B cell (primary cell): ENCODE results near the gene GNGT1. TPM values are rescaled to one million over a fixed set of nuclear protein-coding genes. Genes with fewer than 3 reads are reported as not detected.

Experiments used
- ATAC-seq: fragments of 200-7000 bp; cut with Tn5 transposase; one replicate; pipeline ENCODE4 v1.10.0; 2021; ENCODE audit warnings: low read depth, mild to moderate bottlenecking, moderate number of reproducible peaks, moderate library complexity
- CTCF ChIA-PET: fragments of 350-600 bp; sonication (Branson Sonifier 250); formaldehyde crosslinking; loops from one replicate; lab custom pipeline; 2021; ENCODE audit warnings: antibody characterized with exemption, inconsistent platforms; lab: Charles Lee
- POLR2A ChIA-PET: fragments of 350-600 bp; sonication (Branson Sonifier 250); formaldehyde crosslinking; loops from one replicate; lab custom pipeline; 2021; ENCODE audit warnings: antibody characterized with exemption; lab: Charles Lee
- DNase-seq: peaks from one replicate; pipeline ENCODE4 v3.0.0; 2013
- H2AFZ ChIP-seq: 2 replicates; pipeline ENCODE4 v1.6.1; 2012; ENCODE audit warnings: mild to moderate bottlenecking, low read depth, low read length; ENCODE audit not compliant: insufficient read depth, poor library complexity, severe bottlenecking
- H3K27ac ChIP-seq, 2 donors: 1 replicate in 1 of 2; 2 replicates in 1 of 2; pipeline ENCODE4 v1.5.1; 2012 to 2013; ENCODE audit warnings: low read length in 2 of 2, mild to moderate bottlenecking in 2 of 2, moderate library complexity in 1 of 2
- H3K27me3 ChIP-seq, 4 experiments: fragments of 200-600 bp in 1 of 4; sonication (generic) in 1 of 4; replicated peaks in 1 of 4; 1 replicate in 2 of 4; 2 replicates in 2 of 4; pipeline versions ENCODE4 v1.6.1 to v1.7.0; 2013 to 2016; ENCODE audit warnings: low read length in 3 of 4, mild to moderate bottlenecking in 2 of 4, mixed read lengths in 1 of 4, moderate library complexity in 1 of 4; ENCODE audit not compliant: insufficient read depth in 4 of 4, control insufficient read depth in 3 of 4; ENCODE audit errors: control extremely low read depth in 1 of 4
- H3K36me3 ChIP-seq, 2 experiments: replicated peaks in 1 of 2; 1 replicate in 1 of 2; 2 replicates in 1 of 2; pipeline versions ENCODE4 v1.6.1 to v1.7.1; 2013; ENCODE audit warnings: low read length in 1 of 2; ENCODE audit not compliant: insufficient read depth in 2 of 2, control insufficient read depth in 1 of 2; ENCODE audit errors: control extremely low read depth in 1 of 2, extremely low read depth in 1 of 2
- H3K4me1 ChIP-seq, 2 donors: fragments of 200-600 bp in 1 of 2; sonication (generic) in 1 of 2; 1 replicate in 1 of 2; 2 replicates in 1 of 2; pipeline versions ENCODE4 v1.5.1 to v1.6.1; 2013 to 2017; ENCODE audit warnings: low read length in 2 of 2; ENCODE audit not compliant: control insufficient read depth in 2 of 2, insufficient read depth in 2 of 2
- H3K4me2 ChIP-seq: replicated peaks from 2 replicates; pipeline ENCODE3; 2012; ENCODE audit warnings: mild to moderate bottlenecking, low read depth, low read length; ENCODE audit not compliant: poor library complexity, severe bottlenecking
- H3K4me3 ChIP-seq, 5 experiments: fragments of 200-600 bp in 1 of 5; sonication (generic) in 1 of 5; 1 replicate in 3 of 5; 2 replicates in 2 of 5; pipeline versions ENCODE4 v1.5.1 to v1.7.0; 2011 to 2016; ENCODE audit warnings: low read length in 4 of 5, mild to moderate bottlenecking in 4 of 5, low read depth in 2 of 5, control low read depth in 1 of 5, moderate library complexity in 1 of 5; ENCODE audit not compliant: insufficient read depth in 1 of 5; ENCODE audit errors: control extremely low read depth in 1 of 5, extremely low read depth in 1 of 5
- H3K79me2 ChIP-seq: fragments of 200-600 bp; sonication (generic); one replicate; pipeline ENCODE4 v1.6.0; 2016; ENCODE audit warnings: low read length; ENCODE audit not compliant: control insufficient read depth, insufficient read depth
- H3K9ac ChIP-seq: fragments of 200-600 bp; sonication (generic); 2 replicates; pipeline ENCODE4 v1.6.1; 2017; ENCODE audit warnings: mild to moderate bottlenecking, low read length, moderate library complexity
- H3K9me3 ChIP-seq, 3 donors: one replicate each; pipeline versions ENCODE4 v1.6.1 to v1.7.1; 2013; ENCODE audit warnings: low read length in 2 of 3; ENCODE audit not compliant: control insufficient read depth in 2 of 3, insufficient read depth in 1 of 3; ENCODE audit errors: control extremely low read depth in 1 of 3
- H4K20me1 ChIP-seq: 2 replicates; pipeline ENCODE4 v1.6.0; 2012; ENCODE audit warnings: mild to moderate bottlenecking, low read length; ENCODE audit not compliant: insufficient read depth, control insufficient read depth, poor library complexity, severe bottlenecking
- H3K27ac Mint-ChIP-seq: one replicate; pipeline ENCODE4 v1.8.0; 2021; ENCODE audit warnings: mixed read lengths
- H3K27me3 Mint-ChIP-seq: one replicate; pipeline ENCODE4 v1.8.0; 2021; ENCODE audit warnings: mixed read lengths
- H3K4me1 Mint-ChIP-seq: one replicate; pipeline ENCODE4 v1.8.0; 2021; ENCODE audit warnings: mixed read lengths
- H3K4me3 Mint-ChIP-seq: one replicate; pipeline ENCODE4 v1.8.0; 2021; ENCODE audit warnings: mixed read lengths
- H3K9me3 Mint-ChIP-seq: one replicate; pipeline ENCODE4 v1.8.0; 2022; ENCODE audit warnings: mixed read lengths; ENCODE audit not compliant: insufficient read depth
- CTCF ChIP-seq: fragments of 200-600 bp; IDR thresholded peaks from one replicate; pipeline ENCODE4 v1.8.0; 2022; ENCODE audit warnings: antibody characterized with exemption, mild to moderate bottlenecking
- EZH2 ChIP-seq: IDR thresholded peaks from 2 replicates; pipeline ENCODE4 v1.6.1; 2012; ENCODE audit warnings: borderline replicate concordance, low read depth, mild to moderate bottlenecking, moderate library complexity, low read length; ENCODE audit not compliant: insufficient read depth, poor library complexity, severe bottlenecking
- WGBS: methylation state at CpG from one replicate; pipeline ENCODE4 v1.1.5; 2013; ENCODE audit warnings: missing lambda C conversion rate; ENCODE audit not compliant: insufficient coverage; 5-methylcytosine and 5-hydroxymethylcytosine counted together
- intact Hi-C: fragments of 100-400 bp; cut with micrococcal nuclease; formaldehyde crosslinking; loops from one replicate; pipeline ENCODE4 v1.10.0; 2022
- polyA plus RNA-seq: library from polyadenylated mRNA; depleted of rRNA; stranded (reverse); fragments of >200 nt; gene quantifications from 2 replicates; pipeline ENCODE4 v1.2.3, GENCODE V29; 2012
- total RNA-seq, 2 donors: library from RNA; stranded (reverse); fragments of 120-200 nt in 1 of 2; gene quantifications; 1 replicate in 1 of 2; 2 replicates in 1 of 2; pipeline versions ENCODE4 v1.2.3 to v1.2.4, GENCODE V29; 2013 to 2022

GNGT1 gene
- total and polyA plus RNA-seq, 2 donors (not counting 1 experiment from before 2014, with no cell fraction given) = not detected

DNA sequence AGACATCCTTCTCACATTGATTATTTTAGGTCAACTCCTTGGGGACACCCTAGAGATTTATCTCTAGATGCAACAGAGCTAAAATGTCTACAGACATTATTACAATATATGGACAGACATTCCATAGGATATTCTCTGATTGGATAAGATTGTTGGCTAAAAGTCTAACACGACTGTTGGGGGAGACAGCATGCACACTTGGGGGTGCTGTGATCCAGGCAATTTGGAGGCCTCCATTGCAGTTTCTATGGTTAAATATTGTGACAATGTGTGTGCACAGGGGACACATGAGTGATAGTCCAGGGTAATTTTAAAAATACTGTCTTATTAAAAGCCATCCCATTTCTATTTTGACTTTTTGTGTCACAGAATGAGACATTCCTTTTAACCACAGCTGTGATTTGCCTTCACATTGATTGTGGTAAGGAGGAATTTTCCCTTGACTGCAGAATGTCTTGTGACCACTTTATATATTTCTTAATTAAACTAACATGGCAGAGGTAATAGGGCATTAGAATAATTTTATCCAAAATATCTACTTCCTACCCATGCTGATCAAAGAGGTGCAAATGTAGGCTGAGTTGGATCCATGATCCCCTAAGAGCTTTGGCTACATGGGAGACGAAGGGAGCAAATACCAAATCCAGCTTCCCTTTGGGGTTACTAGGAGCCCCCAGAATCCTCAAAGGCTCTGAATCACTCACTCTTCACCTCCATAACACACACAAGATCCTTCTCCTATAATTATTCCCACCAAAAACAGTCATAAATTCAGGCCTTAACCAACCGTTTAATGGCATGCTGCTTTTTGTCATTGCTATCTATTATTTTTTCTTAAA lies 23.1 kb upstream of the GNGT1 start:
- Histone ChIP-seq H3K4me3 (no peak overlapping the region), H2AFZ (no peak overlapping the region), H3K9ac (no peak overlapping the region), H3K9me3 (no peaks in the 10 kb centered on the region), H3K36me3 (no peaks in the 10 kb centered on the region), H3K79me2 (no peaks in the 10 kb centered on the region), H3K4me2 (no peak overlapping the region), H4K20me1 (no peaks in the 10 kb centered on the region), H3K27ac (no peak overlapping the region), H3K4me1 (no peaks in the 10 kb centered on the region), H3K27me3 (peaks cover 0 to 6% (median 0%) of the 10 kb centered on the region in 4 experiments)
- CTCF ChIA-PET = interaction anchor here (1.1 to 1.8 kb wide), 2 partner anchors 19 to 204 kb away, joined by 3 to 6 read pairs; no protein-coding TSS in a partner anchor
- DNase-seq (peak; percentile 8), ATAC-seq (no peak)
- Mint-ChIP-seq H3K4me1 (no peaks in the 10 kb centered on the region), H3K27ac (no peak overlapping the region), H3K4me3 (no peak overlapping the region), H3K27me3 (peaks cover 18% of the 10 kb centered on the region), H3K9me3 (peaks cover 2% of the 10 kb centered on the region)
- intact Hi-C loops = loop anchor here (1.0 to 5.0 kb wide), 2 partner anchors 339 to 512 kb away; no protein-coding TSS in a partner anchor
- TF ChIP-seq EZH2 (no peak), CTCF (peak; percentile 14)
- WGBS = 83% methylated on average over 1 of the region's 3 CpGs
- POLR2A ChIA-PET = no interaction called here

- Histone ChIP-seq H3K79me2 (no peaks in the 10 kb centered on the region), H3K4me1 (no peaks in the 10 kb centered on the region), H3K4me3 (no peak overlapping the region), H3K4me2 (no peak overlapping the region), H3K27me3 (peaks cover 0 to 6% (median 1%) of the 10 kb centered on the region in 4 experiments), H3K27ac (no peak overlapping the region), H4K20me1 (no peaks in the 10 kb centered on the region), H3K36me3 (no peaks in the 10 kb centered on the region), H3K9ac (no peak overlapping the region), H2AFZ (no peak overlapping the region), H3K9me3 (no peaks in the 10 kb centered on the region)
- CTCF ChIA-PET = interaction anchor here (1.1 to 1.8 kb wide), 2 partner anchors 19 to 203 kb away, joined by 3 to 6 read pairs; no protein-coding TSS in a partner anchor
- Mint-ChIP-seq H3K27me3 (peaks cover 23% of the 10 kb centered on the region), H3K27ac (no peak overlapping the region), H3K4me1 (no peaks in the 10 kb centered on the region), H3K9me3 (peaks cover 2% of the 10 kb centered on the region), H3K4me3 (no peak overlapping the region)
- POLR2A ChIA-PET = no interaction called here
- intact Hi-C loops = loop anchor here (1.0 to 5.0 kb wide), 2 partner anchors 338 to 511 kb away; no protein-coding TSS in a partner anchor
- DNase-seq = no peak
- TF ChIP-seq EZH2 = no peak
- no peak for TF ChIP-seq CTCF
- ATAC-seq = no peak
Measured at GRCh38 chr7:93883917-93884345, 22.4 kb upstream of the GNGT1 start.
